SK-N-SH treated with all-trans-retinoic acid at 6 μM for 48 hours (cell line): ENCODE data around the gene BRAT1.

Source experiments
- ATAC-seq: fragments of 200-7000 bp; cut with Tn5 transposase; 3 replicates; pipeline ENCODE4 v1.9.1; 2020; ENCODE audit warnings: mild to moderate bottlenecking, moderate library complexity
- ARNTL ChIP-seq: fragments of 450-650 bp; formaldehyde crosslinking; IDR thresholded peaks from 2 replicates; pipeline ENCODE4 v1.5.0; 2020; ENCODE audit warnings: low read depth, mild to moderate bottlenecking, moderate library complexity, borderline replicate concordance
- BACH2 ChIP-seq: fragments of 250-450 bp; sonication (Bioruptor Pico); IDR thresholded peaks from 2 replicates; pipeline ENCODE4 v1.9.0; 2021; ENCODE audit warnings: mild to moderate bottlenecking, borderline replicate concordance
- CSDC2 ChIP-seq: fragments of 250-450 bp; sonication (Bioruptor Pico); IDR thresholded peaks from 2 replicates; pipeline ENCODE4 v1.5.0; 2020; ENCODE audit warnings: mild to moderate bottlenecking, moderate library complexity
- ESRRG ChIP-seq: fragments of 250-450 bp; sonication (Bioruptor Pico); IDR thresholded peaks from 2 replicates; pipeline ENCODE4 v1.6.1; 2021; ENCODE audit warnings: mild to moderate bottlenecking
- GLIS3 ChIP-seq: fragments of 250-450 bp; sonication (Bioruptor Pico); IDR thresholded peaks from 2 replicates; pipeline ENCODE4 v1.5.0; 2020; ENCODE audit warnings: mild to moderate bottlenecking, moderate library complexity
- ISL1 ChIP-seq: fragments of 250-450 bp; sonication (Bioruptor Pico); IDR thresholded peaks from 2 replicates; pipeline ENCODE4 v2.1.2; 2022; ENCODE audit warnings: mild to moderate bottlenecking, moderate library complexity
- OSR1 ChIP-seq: fragments of 250-450 bp; sonication (Bioruptor Pico); IDR thresholded peaks from 2 replicates; pipeline ENCODE4 v1.8.0; 2022; ENCODE audit warnings: moderate library complexity, mild to moderate bottlenecking, inconsistent platforms
- PPARA ChIP-seq: fragments of 250-450 bp; sonication (Bioruptor Pico); IDR thresholded peaks from 2 replicates; pipeline ENCODE4 v1.5.0; 2020; ENCODE audit warnings: mild to moderate bottlenecking, borderline replicate concordance
- RARB ChIP-seq: fragments of 250-450 bp; sonication (Bioruptor Pico); IDR thresholded peaks from 2 replicates; pipeline ENCODE4 v1.8.0; 2021; ENCODE audit warnings: mild to moderate bottlenecking, moderate library complexity
- SNAI2 ChIP-seq: fragments of 250-450 bp; sonication (Bioruptor Pico); IDR thresholded peaks from 2 replicates; pipeline ENCODE4 v1.5.0; 2020; ENCODE audit warnings: mild to moderate bottlenecking, moderate library complexity
- TCF4 ChIP-seq: fragments of 250-450 bp; sonication (Bioruptor Pico); IDR thresholded peaks from 2 replicates; pipeline ENCODE4 v1.8.0; 2021; ENCODE audit warnings: mild to moderate bottlenecking, moderate library complexity, borderline replicate concordance
- TOX ChIP-seq: fragments of 250-450 bp; sonication (Bioruptor Pico); IDR thresholded peaks from 2 replicates; pipeline ENCODE4 v1.8.0; 2021; ENCODE audit warnings: mild to moderate bottlenecking, moderate library complexity, borderline replicate concordance
- ZC3H10 ChIP-seq: fragments of 250-450 bp; sonication (Bioruptor Pico); IDR thresholded peaks from 2 replicates; pipeline ENCODE4 v1.5.1; 2021; ENCODE audit warnings: mild to moderate bottlenecking, moderate library complexity
- ZFP3 ChIP-seq: fragments of 250-450 bp; sonication (Bioruptor Pico); IDR thresholded peaks from 2 replicates; pipeline ENCODE4 v1.5.0; 2020; ENCODE audit warnings: mild to moderate bottlenecking, moderate library complexity
- ZNF565 ChIP-seq: fragments of 450-650 bp; formaldehyde crosslinking; conservative IDR thresholded peaks from 2 replicates; pipeline ENCODE4 v1.5.0; 2020; ENCODE audit warnings: low read depth, mild to moderate bottlenecking, moderate library complexity
- ZNF70 ChIP-seq: fragments of 450-650 bp; formaldehyde crosslinking; IDR thresholded peaks from 2 replicates; pipeline ENCODE4 v1.5.0; 2020; ENCODE audit warnings: mild to moderate bottlenecking, moderate library complexity
- ZNF8 ChIP-seq: fragments of 450-650 bp; formaldehyde crosslinking; IDR thresholded peaks from 2 replicates; pipeline ENCODE4 v1.5.0; 2020; ENCODE audit warnings: mild to moderate bottlenecking, moderate library complexity
- TF ChIP-seq, protein P1 (sequence below): fragments of 250-450 bp; sonication (Bioruptor Pico); IDR thresholded peaks from 2 replicates; pipeline ENCODE4 v1.5.1; 2020; ENCODE audit warnings: low read depth, mild to moderate bottlenecking, moderate library complexity
- TF ChIP-seq, protein P2 (sequence below): fragments of 250-450 bp; sonication (Bioruptor Pico); IDR thresholded peaks from 2 replicates; pipeline ENCODE4 v1.5.1; 2021; ENCODE audit warnings: mild to moderate bottlenecking, moderate library complexity
- TF ChIP-seq, protein P3 (sequence below): fragments of 250-450 bp; sonication (Bioruptor Pico); IDR thresholded peaks from 2 replicates; pipeline ENCODE4 v1.5.0; 2020; ENCODE audit warnings: mild to moderate bottlenecking, moderate library complexity
- TF ChIP-seq, protein P4 (sequence below): fragments of 250-450 bp; sonication (Bioruptor Pico); IDR thresholded peaks from 2 replicates; pipeline ENCODE4 v1.8.0; 2021; ENCODE audit warnings: low read depth, mild to moderate bottlenecking, moderate library complexity, borderline replicate concordance
- TF ChIP-seq, protein P5 (sequence below): fragments of 250-450 bp; sonication (Bioruptor Pico); IDR thresholded peaks from 2 replicates; pipeline ENCODE4 v1.8.0; 2020; ENCODE audit warnings: mild to moderate bottlenecking, moderate library complexity, borderline replicate concordance

Gene BRAT1

DNA sequence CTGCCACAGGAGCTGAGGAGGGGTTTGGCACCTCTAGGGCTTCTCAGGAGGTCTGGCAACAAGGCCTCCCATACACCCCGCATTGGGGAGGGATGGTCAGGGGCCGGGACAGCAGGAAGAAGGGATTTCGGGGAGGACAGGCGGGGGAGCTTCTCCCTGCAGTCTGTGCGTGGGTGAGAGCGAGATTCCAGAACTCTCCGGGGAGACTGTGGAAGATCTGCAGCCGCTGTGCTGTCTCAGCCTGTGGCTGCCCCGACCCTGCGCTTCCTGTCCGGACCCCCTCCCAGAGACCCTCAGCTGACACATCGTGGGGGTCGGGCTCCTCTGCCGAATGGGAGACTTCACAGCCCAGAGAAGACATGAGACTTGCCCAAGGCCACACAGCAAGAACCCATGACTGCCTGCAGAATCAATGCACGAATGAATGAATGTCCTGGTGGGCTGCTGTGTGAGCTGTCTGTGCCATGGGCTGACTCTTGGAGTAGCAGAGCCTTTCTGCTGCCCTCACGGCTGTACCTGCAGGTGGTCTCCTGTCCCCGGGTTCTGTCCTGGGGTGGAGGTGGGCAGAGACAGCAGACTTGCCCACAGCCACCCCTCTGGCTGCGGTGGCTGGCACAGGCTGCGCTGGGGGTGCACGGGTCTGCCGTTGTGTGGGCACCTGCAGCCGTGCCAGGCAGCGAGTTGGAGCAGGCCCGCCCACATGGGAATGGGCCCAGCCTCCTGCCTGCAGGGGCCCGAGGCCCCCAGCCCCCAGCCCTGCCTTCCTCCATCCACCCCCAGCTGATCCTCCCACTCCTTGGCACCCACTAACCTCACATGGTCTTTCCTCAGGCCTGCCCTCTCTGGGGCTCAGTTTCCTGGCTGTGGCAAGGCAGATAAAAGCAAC, 52.0 kb downstream of the BRAT1 start:
- TF ChIP-seq, protein P1, sequence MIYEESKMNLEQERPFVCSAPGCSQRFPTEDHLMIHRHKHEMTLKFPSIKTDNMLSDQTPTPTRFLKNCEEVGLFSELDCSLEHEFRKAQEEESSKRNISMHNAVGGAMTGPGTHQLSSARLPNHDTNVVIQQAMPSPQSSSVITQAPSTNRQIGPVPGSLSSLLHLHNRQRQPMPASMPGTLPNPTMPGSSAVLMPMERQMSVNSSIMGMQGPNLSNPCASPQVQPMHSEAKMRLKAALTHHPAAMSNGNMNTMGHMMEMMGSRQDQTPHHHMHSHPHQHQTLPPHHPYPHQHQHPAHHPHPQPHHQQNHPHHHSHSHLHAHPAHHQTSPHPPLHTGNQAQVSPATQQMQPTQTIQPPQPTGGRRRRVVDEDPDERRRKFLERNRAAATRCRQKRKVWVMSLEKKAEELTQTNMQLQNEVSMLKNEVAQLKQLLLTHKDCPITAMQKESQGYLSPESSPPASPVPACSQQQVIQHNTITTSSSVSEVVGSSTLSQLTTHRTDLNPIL (CRISPR knock-in tag) = no peak
- no peak for TF ChIP-seq TCF4 (CRISPR knock-in tag)
- no peak for TF ChIP-seq ARNTL
- no peak for TF ChIP-seq GLIS3 (CRISPR knock-in tag)
- no peak for TF ChIP-seq TOX (CRISPR knock-in tag)
- TF ChIP-seq, protein P2, sequence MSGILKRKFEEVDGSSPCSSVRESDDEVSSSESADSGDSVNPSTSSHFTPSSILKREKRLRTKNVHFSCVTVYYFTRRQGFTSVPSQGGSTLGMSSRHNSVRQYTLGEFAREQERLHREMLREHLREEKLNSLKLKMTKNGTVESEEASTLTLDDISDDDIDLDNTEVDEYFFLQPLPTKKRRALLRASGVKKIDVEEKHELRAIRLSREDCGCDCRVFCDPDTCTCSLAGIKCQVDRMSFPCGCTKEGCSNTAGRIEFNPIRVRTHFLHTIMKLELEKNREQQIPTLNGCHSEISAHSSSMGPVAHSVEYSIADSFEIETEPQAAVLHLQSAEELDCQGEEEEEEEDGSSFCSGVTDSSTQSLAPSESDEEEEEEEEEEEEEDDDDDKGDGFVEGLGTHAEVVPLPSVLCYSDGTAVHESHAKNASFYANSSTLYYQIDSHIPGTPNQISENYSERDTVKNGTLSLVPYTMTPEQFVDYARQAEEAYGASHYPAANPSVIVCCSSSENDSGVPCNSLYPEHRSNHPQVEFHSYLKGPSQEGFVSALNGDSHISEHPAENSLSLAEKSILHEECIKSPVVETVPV (CRISPR knock-in tag) = no peak
- TF ChIP-seq, protein P3, sequence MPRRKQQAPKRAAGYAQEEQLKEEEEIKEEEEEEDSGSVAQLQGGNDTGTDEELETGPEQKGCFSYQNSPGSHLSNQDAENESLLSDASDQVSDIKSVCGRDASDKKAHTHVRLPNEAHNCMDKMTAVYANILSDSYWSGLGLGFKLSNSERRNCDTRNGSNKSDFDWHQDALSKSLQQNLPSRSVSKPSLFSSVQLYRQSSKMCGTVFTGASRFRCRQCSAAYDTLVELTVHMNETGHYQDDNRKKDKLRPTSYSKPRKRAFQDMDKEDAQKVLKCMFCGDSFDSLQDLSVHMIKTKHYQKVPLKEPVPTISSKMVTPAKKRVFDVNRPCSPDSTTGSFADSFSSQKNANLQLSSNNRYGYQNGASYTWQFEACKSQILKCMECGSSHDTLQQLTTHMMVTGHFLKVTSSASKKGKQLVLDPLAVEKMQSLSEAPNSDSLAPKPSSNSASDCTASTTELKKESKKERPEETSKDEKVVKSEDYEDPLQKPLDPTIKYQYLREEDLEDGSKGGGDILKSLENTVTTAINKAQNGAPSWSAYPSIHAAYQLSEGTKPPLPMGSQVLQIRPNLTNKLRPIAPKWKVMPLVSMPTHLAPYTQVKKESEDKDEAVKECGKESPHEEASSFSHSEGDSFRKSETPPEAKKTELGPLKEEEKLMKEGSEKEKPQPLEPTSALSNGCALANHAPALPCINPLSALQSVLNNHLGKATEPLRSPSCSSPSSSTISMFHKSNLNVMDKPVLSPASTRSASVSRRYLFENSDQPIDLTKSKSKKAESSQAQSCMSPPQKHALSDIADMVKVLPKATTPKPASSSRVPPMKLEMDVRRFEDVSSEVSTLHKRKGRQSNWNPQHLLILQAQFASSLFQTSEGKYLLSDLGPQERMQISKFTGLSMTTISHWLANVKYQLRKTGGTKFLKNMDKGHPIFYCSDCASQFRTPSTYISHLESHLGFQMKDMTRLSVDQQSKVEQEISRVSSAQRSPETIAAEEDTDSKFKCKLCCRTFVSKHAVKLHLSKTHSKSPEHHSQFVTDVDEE = no peak
- no peak for TF ChIP-seq OSR1 (CRISPR knock-in tag)
- TF ChIP-seq ZFP3 (CRISPR knock-in tag) = no peak
- no peak for TF ChIP-seq ZNF565 (CRISPR knock-in tag)
- no peak for TF ChIP-seq ZNF8 (CRISPR knock-in tag)
- TF ChIP-seq, all 23 proteins: peak for 0
- no peak for ATAC-seq

DNA sequence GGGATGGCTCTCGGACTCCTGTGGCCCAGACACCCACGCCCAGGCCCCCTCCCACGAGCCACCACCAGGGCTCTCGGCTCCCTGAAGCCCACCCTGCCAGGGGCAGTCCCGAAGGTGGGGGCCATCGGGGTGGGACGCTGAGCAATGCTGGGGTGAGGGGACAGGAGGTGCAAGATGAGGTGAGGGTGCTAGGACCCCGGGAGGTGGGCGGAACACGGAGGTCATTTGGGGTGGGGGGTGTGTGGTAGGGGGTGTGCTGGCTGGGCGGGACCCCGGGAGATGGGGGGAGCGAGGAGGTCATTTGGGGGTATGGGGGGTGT, 52.7 kb downstream of the BRAT1 start:
- ATAC-seq = no peak
- no peak for TF ChIP-seq TCF4 (CRISPR knock-in tag)
- no peak for TF ChIP-seq ESRRG (CRISPR knock-in tag)
- TF ChIP-seq BACH2 (CRISPR knock-in tag) = no peak
- no peak for TF ChIP-seq ZC3H10 (CRISPR knock-in tag)
- TF ChIP-seq RARB = no peak
- TF ChIP-seq PPARA (CRISPR knock-in tag) = no peak
- no peak for TF ChIP-seq ISL1 (CRISPR knock-in tag)
- TF ChIP-seq, protein P3 = no peak
- no peak for TF ChIP-seq ZNF8 (CRISPR knock-in tag)
- TF ChIP-seq TOX (CRISPR knock-in tag) = no peak
- TF ChIP-seq, protein P4, sequence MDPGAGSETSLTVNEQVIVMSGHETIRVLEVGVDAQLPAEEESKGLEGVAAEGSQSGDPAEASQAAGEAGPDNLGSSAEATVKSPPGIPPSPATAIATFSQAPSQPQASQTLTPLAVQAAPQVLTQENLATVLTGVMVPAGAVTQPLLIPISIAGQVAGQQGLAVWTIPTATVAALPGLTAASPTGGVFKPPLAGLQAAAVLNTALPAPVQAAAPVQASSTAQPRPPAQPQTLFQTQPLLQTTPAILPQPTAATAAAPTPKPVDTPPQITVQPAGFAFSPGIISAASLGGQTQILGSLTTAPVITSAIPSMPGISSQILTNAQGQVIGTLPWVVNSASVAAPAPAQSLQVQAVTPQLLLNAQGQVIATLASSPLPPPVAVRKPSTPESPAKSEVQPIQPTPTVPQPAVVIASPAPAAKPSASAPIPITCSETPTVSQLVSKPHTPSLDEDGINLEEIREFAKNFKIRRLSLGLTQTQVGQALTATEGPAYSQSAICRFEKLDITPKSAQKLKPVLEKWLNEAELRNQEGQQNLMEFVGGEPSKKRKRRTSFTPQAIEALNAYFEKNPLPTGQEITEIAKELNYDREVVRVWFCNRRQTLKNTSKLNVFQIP (CRISPR knock-in tag) = no peak

DNA sequence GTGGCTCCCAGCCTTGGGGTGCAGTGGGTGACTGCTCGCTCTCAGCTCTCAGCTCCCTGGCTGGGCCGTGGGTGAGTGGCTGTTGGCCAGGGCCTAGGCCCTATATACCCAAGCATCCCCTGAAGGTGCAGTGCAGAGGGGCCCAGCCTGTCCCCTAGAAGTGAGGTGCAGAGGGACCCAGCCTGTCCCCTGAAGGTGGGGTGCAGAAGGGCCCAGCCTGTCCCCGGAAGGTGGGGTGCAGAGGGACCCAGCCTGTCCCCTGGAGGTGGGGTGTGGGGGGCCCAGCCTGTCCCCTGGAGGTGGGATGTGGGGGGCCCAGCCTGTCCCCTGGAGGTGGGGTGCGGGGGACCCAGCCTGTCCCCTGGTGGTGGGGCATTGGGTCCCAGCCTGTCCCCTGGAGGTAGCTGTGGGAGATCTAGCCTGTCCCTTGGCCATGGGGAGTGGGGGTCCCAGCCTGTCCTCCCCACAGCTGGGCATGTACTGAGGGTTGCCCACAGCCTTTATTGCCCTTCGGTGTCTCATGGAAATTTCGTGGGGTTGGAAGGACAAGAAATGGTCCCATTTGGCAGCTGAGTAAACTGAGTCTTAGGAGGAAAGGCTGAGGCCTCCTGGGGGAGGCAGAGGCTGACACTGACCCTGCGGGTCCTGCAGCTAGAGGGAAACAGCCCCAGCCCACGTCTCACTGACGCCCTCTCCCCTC, 53.2 kb downstream of the BRAT1 start:
- ATAC-seq = no peak
- TF ChIP-seq OSR1 (CRISPR knock-in tag) (no peak), TOX (CRISPR knock-in tag) (no peak), CSDC2 (CRISPR knock-in tag) (no peak), ZNF70 (CRISPR knock-in tag) (no peak), SNAI2 (no peak), ZC3H10 (CRISPR knock-in tag) (no peak), ZNF8 (CRISPR knock-in tag) (no peak), ZNF565 (CRISPR knock-in tag) (no peak), TCF4 (CRISPR knock-in tag) (no peak), RARB (no peak)
- TF ChIP-seq, protein P4 (CRISPR knock-in tag) = no peak
- TF ChIP-seq, protein P5, sequence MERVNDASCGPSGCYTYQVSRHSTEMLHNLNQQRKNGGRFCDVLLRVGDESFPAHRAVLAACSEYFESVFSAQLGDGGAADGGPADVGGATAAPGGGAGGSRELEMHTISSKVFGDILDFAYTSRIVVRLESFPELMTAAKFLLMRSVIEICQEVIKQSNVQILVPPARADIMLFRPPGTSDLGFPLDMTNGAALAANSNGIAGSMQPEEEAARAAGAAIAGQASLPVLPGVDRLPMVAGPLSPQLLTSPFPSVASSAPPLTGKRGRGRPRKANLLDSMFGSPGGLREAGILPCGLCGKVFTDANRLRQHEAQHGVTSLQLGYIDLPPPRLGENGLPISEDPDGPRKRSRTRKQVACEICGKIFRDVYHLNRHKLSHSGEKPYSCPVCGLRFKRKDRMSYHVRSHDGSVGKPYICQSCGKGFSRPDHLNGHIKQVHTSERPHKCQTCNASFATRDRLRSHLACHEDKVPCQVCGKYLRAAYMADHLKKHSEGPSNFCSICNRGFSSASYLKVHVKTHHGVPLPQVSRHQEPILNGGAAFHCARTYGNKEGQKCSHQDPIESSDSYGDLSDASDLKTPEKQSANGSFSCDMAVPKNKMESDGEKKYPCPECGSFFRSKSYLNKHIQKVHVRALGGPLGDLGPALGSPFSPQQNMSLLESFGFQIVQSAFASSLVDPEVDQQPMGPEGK (CRISPR knock-in tag) = no peak
